Lung (tissue), 12 donors: ENCODE data around the gene TBX2. TPM values are rescaled to one million over a fixed set of nuclear protein-coding genes. Genes with fewer than 3 reads are reported as not detected.
A peak's percentile ranks its signal among the peaks of the same experiment; 100 is the strongest.
"Not testable (repeated sequence)": the region's sequence is repeated elsewhere in the genome, so short reads cannot be mapped to it uniquely, and the experiment has no call there.

Source experiments
- ATAC-seq: fragments of 200-7000 bp; cut with Tn5 transposase; one replicate; pipeline ENCODE4 v1.9.1; 2020; ENCODE audit warnings: moderate number of reproducible peaks; ENCODE audit not compliant: insufficient read depth, low FRiP score
- DNase-seq, 3 donors: peaks; one replicate each; pipeline ENCODE4 v3.0.0-alpha.2; 2013 to 2017
- H3K27ac ChIP-seq, 2 donors: one replicate each; pipeline ENCODE4 v1.5.1; 2013; ENCODE audit warnings: mild to moderate bottlenecking in 2 of 2, moderate library complexity in 2 of 2, control low read depth in 1 of 2, inconsistent platforms in 1 of 2, low read depth in 1 of 2, low read length in 1 of 2
- H3K27me3 ChIP-seq, 3 donors: one replicate each; pipeline ENCODE4 v1.5.1; 2013; ENCODE audit warnings: low read length in 2 of 3; ENCODE audit not compliant: control insufficient read depth in 3 of 3, insufficient read depth in 3 of 3
- H3K36me3 ChIP-seq, 4 donors: one replicate each; pipeline ENCODE4 v1.5.1; 2013; ENCODE audit warnings: low read length in 4 of 4, mild to moderate bottlenecking in 1 of 4, moderate library complexity in 1 of 4; ENCODE audit not compliant: control insufficient read depth in 4 of 4, insufficient read depth in 4 of 4
- H3K4me1 ChIP-seq, 5 donors: one replicate each; pipeline ENCODE4 v1.5.1; 2013; ENCODE audit warnings: low read length in 5 of 5, mild to moderate bottlenecking in 2 of 5, moderate library complexity in 1 of 5; ENCODE audit not compliant: control insufficient read depth in 5 of 5, insufficient read depth in 5 of 5
- H3K4me3 ChIP-seq: one replicate; pipeline ENCODE4 v1.5.1; 2013; ENCODE audit warnings: mild to moderate bottlenecking, control low read depth, moderate library complexity
- H3K9ac ChIP-seq, 2 donors: one replicate each; pipeline ENCODE4 v1.5.1; 2013; ENCODE audit warnings: low read length in 2 of 2, control low read depth in 1 of 2; ENCODE audit not compliant: insufficient read depth in 1 of 2
- H3K9me3 ChIP-seq, 4 donors: one replicate each; pipeline ENCODE4 v1.5.1; 2013; ENCODE audit warnings: low read length in 3 of 4, mild to moderate bottlenecking in 1 of 4, moderate library complexity in 1 of 4; ENCODE audit not compliant: control insufficient read depth in 4 of 4, insufficient read depth in 3 of 4
- CTCF ChIP-seq: IDR thresholded peaks from 2 replicates; pipeline ENCODE4 v1.5.1; 2012; ENCODE audit warnings: mild to moderate bottlenecking; ENCODE audit errors: control extremely low read depth, extremely low read depth
- WGBS, 2 donors: extraction: QIAGEN DNeasy Blood & Tissue Kit; methylation state at CpG; one replicate each; pipeline ENCODE4 v1.1.7; 2013; 5-methylcytosine and 5-hydroxymethylcytosine counted together
- polyA plus RNA-seq, 2 donors: library from polyadenylated mRNA; stranded (reverse); fragments of 200-250 nt; gene quantifications; one replicate each; pipeline ENCODE4 v1.2.1, GENCODE V29; 2013
- total RNA-seq, 2 donors: library from RNA; depleted of rRNA in 1 of 2; stranded (reverse); fragments of >200 nt in 1 of 2; gene quantifications; one replicate each; pipeline ENCODE4 v1.2.1, GENCODE V29; 2014 to 2021
- donor health status: control.
- donor health status: control.
- donor health status: Bipolar disorder and iron deficiency.
- donor health status: healthy.
- donor health status: DM: yes; HTN: yes; CAD: no.

Gene TBX2
- total and polyA plus RNA-seq, 4 donors = 44.5 to 155 (median 79.2) TPM

DNA sequence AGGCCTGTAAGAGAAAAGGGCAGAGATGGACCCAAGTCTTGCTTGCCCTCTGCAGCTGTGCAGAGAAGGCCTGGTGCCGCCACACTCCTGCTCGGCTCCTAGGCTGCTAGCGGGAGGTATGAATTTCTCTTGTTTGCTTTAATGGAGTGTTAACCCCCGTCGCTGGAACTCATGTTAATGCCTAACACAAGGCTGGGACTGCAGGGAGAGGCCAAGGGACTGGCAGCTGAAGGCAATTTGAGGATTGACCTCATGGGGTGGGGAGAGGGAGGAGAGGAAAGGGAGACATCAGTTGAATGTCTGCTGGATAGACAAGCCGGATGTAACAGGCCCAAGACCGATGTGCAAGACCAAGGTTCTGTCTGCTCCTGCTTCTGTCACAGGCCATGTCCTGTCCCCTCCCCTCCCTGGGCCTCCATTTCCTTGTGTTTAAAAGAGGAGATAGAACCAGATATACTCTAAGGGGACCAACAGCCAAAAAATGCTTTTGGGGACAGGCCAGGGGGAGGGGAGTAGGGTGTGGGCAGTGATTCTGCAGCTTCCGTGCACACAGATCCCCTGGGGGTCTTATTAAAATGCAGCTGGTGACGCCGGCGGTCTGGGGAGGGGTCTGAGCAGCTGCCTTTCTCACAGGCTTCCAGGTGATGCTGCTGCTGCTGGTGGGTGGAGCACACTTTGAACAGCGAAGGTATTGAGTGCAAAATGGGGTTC is 46.7 kb upstream of the TBX2 start:
- TF ChIP-seq CTCF = no peak
- Histone ChIP-seq H3K9me3 (no peaks in the 10 kb centered on the region), H3K4me3 (no peak overlapping the region), H3K9ac (no peak overlapping the region), H3K4me1 (peaks cover 0 to 28% (median 19%) of the 10 kb centered on the region in 5 donors), H3K27me3 (no peaks in the 10 kb centered on the region), H3K27ac (no peak overlapping the region), H3K36me3 (no peaks in the 10 kb centered on the region)
- DNase-seq = peak; percentile 65 to 83 (median 78)
- ATAC-seq = no peak
- WGBS, 2 donors = 88 to 94% methylated on average over 12 of the region's 12 CpGs

DNA sequence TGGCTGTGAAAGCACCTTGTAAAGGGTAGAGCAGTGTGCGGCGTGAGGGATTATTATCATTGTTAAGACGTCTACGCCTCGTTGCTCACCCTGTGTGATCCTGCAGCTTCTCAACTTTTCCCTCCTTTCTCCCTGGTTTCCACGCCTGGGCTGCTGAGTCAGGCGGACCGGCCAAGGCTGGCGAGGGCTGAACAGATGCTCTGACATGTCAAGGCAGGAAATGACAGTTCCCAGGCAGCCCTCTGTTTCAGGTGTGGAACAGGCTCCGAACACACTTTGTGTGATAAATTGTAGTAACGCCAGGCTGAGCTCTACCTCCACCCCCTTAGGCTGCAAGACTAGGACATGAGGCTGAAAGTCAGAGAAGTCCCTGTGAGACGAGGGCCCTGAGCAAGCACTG is 46.0 kb upstream of the TBX2 start:
- Histone ChIP-seq H3K9ac (no peak overlapping the region), H3K4me1 (peaks cover 0 to 28% (median 19%) of the 10 kb centered on the region in 5 donors), H3K27ac (no peak overlapping the region), H3K27me3 (no peaks in the 10 kb centered on the region), H3K36me3 (no peaks in the 10 kb centered on the region), H3K4me3 (no peak overlapping the region), H3K9me3 (no peaks in the 10 kb centered on the region)
- TF ChIP-seq CTCF = no peak
- DNase-seq = no peak
- no peak for ATAC-seq
- 95 to 98% methylated on average over 12 of the region's 12 CpGs for WGBS, 2 donors

DNA sequence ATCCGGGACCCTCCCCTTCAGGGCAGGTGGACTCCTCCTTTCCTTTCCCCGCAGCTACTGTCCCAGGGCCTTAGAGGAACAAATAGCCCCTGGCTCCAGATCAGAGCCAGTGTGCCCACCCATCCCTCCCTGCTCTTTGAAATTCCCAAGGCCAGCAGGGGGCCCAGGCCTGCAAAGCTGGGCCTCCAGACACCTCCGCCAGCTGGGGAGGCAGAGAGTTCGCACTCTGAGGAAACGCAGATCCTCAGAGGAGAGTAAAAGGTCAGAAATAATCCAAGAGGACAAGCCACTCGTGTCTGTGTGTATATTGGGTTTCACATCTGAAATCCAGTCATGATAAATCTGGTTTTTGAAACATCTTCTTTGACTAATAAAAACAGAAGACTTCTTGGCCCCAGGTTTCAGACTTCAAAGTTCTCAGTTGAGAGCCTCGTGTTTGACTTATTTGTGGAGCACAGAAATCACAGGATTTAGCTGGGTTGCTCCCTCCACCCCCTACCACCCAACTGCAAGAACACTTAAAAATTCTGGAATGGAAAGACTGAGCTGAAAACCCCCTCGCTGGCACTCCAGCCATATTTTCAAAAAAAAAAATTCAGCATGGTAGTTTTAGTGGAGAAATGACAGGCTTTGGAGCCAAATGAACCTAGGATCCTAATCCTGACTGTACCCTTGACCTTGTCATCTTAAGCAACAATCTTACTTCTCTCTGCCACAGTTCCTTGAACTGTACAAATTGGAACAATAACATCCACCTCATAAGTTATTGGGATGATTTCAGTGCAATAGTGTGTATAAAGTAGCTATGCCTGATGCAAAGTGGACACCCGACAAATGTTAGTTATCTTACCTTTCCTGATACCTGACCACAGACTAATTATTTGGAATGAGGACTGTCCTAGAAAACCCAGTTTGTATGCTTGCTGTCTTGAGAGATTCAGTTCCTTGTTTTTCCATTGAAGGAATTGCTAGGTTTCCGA is 44.5 kb upstream of the TBX2 start:
- 93 to 97% methylated on average over 10 of the region's 10 CpGs for WGBS, 2 donors
- Histone ChIP-seq H3K4me3 (no peak overlapping the region), H3K27me3 (no peaks in the 10 kb centered on the region), H3K9ac (no peak overlapping the region), H3K4me1 (peaks cover 0 to 28% (median 19%) of the 10 kb centered on the region in 5 donors), H3K36me3 (no peaks in the 10 kb centered on the region), H3K27ac (no peak overlapping the region), H3K9me3 (no peaks in the 10 kb centered on the region)
- no peak for TF ChIP-seq CTCF
- ATAC-seq (no peak), DNase-seq (no peak)

DNA sequence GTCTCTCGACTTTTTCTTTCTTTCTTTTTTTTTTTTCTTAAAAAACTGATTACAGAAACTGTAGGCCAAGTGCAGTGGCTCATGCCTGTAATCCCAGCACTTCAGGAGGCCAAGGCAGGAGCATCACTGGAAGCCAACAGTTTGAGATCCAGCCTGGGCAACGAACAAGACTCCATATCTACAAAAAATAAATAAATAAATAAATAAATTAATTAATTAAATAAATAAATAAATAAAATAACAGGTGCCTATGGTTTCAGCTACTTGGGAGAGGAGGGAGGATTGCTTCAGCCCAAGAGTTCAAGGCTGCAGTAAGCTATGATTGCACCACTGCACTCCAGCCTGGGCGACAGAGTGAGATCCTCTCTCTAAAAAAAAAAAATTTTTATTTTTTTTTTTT is 42.6 kb upstream of the TBX2 start:
- H3K9me3 ChIP-seq, H3K9ac ChIP-seq, DNase-seq, ATAC-seq, H3K4me3 ChIP-seq, H3K36me3 ChIP-seq, H3K27ac ChIP-seq, H3K27me3 ChIP-seq: not testable (repeated sequence)
- peaks cover 0 to 20% (median 11%) of the 10 kb centered on the region in 5 donors for H3K4me1 ChIP-seq
- WGBS, 2 donors = 85 to 86% methylated on average over 3 of the region's 3 CpGs

- DNase-seq, H3K27me3 ChIP-seq, H3K36me3 ChIP-seq, H3K9me3 ChIP-seq, ATAC-seq, H3K9ac ChIP-seq, H3K27ac ChIP-seq, H3K4me1 ChIP-seq, H3K4me3 ChIP-seq: not testable (repeated sequence)
- WGBS, 2 donors = 98 to 99% methylated on average over 9 of the region's 9 CpGs
Observed at GRCh38 chr17:61359513-61359912, 40.1 kb upstream of the TBX2 start.
